ENCODE data around the gene TEX2.

The TEX2 gene

DNA sequence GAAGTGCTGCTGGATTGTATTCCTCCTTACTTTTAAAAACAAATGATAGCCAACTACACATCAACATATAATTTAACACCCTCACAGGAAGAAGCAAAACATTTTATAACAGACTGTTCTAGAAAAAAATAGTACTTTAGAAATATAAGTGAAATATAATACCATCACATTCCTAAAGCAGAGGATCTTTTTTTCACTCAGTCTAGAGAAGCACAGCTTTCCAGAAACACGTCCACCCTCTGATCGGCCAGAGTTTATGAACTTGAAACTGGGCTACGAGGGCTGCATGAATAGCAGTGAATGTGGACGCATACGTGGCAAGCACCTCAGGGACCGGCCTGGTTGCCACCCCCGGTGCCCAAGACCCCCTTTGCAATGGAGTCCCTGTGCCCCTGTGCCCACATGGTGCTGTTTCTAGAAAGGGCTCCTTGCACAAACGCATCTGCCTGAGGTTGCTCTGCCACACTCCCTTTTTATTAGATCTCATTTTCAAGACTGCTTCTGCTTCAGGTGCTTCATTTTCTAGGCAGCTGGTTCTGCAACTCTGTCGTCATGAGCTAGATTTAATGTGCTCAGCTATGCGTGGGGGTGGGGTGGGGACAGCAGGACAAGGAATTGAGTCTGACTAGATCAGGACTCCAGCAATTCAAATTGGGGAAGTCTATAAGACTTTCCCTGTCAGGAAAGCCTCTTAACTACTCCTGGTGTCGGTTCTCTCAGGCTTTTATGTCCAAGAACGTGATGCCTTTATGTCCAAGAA is 104.0 kb downstream of the TEX2 start:
- no peak for DNase-seq (ENCODE audit: low read depth)

DNA sequence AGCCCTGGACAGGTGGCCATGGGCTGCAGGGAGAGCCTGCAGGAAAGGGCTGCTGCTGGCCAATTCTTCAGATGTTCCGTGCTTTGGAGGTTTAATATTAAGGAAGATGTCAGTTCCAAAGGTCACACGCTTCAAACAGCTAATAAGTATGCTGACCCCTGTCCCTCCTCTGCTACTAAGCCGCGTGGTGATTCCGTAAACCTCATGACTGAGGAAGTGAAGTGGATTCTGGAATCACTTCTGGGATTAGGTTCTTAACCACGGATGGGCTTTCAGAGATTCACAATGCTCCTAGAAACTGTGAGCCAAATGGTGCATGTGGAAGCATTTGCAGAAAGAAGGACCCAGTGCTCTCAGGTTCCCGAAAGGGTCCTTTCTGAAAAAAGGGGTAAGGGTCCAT is 104.7 kb downstream of the TEX2 start:
- DNase-seq (ENCODE audit: low read depth) = no peak

DNA sequence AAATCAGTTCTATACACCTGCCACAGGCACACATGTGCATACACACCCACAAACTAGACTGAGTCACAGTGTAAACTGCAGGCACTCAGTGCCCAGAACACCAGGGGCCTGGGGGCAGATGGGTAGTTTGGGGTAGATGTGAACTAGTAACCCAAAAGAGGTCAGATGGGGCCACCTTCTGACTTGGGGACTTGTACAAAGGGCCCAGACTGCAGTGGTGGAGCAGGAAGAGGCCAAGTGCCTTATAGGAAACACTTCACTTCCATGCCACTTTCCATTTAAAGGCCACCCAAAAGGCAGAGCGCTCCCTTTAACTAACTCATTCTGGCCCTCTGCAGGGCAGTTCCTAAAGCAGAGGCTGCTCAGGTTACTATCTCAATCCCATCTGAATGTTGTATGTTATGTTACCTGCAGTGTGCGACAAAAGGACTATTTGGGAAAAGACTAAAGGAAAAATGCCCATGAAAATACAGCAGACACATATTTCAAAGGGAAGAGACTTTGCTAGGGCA is 105.3 kb downstream of the TEX2 start:
- DNase-seq (ENCODE audit: low read depth) = no peak

DNA sequence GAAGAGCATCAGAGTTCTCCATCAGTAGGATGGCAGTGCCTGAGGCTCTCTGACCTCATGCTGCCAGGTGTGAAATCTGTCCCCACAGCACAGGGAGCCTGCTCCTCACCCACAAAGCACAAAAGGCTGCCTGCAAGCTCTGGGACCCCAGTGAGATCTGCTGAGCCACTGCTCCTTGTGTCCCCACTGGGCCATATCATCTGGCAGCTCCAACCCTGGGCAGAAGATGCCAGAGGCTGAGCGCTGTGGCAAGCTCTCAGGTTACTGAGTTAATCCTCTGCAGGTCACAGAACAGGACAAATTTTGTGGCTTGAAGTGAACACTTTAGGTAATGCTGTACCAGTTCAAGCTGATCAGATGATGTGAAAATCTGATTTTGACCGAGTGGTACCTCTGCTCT is 106.4 kb downstream of the TEX2 start:
- DNase-seq (ENCODE audit: low read depth) = no peak

DNA sequence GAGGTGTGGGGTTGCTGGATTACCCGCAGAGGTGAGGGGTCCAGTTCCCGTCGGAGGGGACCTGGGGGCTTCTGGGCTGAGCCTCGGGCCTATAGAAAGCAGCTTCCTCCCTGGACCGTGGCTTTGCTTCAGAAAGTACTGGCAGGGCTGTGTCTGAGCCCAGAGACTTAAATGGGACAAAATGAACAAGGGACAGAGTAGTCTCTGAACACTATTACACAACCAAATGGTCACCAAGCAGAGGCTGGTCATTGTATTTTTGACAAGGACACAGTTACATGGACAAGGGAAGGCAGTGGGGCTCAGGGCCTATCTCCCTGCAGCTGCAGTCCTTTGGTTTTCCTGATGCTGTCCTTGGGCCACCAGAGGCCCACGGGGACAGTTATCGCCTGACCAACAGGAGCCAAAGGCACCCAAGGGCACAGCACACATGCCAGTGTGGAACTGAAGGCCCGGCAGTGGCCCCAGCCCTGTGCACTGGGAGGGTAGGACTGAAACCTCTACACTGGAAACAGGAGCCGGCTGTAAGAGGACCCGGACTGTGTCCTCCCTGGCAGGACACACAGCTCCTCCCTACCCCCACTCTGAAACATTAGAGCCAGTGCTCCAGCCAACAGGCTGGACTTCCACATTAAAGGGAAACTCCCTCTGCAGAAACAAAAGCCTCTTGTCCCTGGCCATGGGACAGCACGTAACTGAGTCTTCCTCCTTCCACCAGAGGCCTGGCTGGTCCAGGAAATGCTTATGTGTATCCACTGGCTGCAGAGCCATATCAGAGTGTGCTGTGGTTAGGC is 107.1 kb downstream of the TEX2 start:
- no peak for DNase-seq (ENCODE audit: low read depth)

DNA sequence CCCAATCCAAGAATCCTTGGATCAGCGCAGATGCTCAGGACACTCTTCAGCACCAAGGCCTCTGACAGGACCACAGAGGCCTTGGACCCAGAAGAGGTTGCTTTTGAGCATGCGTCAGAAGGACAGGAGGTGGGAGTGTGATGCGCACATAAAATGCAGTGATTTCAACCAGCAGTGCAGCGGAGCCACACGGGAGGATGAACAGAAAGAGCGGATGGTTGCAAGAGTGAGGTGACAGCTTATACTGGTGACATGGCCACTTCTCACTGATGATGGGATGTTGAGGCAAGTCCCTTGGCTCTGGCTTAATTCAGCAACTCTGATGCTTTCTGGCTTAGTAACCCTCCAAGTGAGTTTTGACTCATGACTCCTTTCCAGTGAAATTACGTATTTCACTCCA is 107.9 kb downstream of the TEX2 start:
- no peak for DNase-seq (ENCODE audit: low read depth)

DNA sequence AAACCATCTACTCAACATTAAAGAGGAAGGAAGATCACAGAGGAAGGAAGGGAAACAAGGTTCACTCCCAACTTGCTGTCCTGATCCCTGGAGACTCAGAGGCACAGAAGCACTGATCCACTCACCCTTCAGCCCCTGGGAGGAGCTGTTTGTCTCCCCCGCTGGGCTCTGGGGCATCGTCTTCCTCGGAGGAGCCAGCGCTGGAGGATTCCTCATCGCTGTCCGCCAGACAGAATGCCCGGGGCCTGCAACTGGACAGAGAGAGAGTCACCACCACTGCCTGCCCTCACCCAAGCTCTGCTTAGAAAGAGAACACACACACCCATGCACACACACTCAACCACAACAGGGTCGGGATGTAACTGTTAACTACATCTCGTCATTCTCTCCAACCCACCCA is 108.3 kb downstream of the TEX2 start:
- no peak for DNase-seq (ENCODE audit: low read depth)

DNA sequence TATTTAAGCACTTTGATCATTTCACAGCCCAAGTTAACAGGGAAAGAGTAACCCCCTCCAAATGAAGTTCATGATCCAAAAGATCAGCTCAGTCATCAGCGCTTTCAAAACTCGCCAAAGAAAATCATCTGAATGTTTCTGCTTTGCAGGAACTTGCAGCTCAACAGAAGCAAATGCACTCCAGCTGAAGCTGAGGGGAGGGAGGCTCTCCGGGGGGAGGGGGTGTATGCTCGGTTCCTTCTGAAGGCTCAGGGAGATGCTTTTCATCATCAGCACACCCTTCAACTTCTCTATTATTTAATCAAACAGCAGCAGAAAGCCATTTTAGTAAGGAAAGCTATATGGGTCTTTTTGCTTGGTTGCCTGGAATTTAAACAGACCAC is 108.8 kb downstream of the TEX2 start:
- DNase-seq (ENCODE audit: low read depth) = no peak

DNA sequence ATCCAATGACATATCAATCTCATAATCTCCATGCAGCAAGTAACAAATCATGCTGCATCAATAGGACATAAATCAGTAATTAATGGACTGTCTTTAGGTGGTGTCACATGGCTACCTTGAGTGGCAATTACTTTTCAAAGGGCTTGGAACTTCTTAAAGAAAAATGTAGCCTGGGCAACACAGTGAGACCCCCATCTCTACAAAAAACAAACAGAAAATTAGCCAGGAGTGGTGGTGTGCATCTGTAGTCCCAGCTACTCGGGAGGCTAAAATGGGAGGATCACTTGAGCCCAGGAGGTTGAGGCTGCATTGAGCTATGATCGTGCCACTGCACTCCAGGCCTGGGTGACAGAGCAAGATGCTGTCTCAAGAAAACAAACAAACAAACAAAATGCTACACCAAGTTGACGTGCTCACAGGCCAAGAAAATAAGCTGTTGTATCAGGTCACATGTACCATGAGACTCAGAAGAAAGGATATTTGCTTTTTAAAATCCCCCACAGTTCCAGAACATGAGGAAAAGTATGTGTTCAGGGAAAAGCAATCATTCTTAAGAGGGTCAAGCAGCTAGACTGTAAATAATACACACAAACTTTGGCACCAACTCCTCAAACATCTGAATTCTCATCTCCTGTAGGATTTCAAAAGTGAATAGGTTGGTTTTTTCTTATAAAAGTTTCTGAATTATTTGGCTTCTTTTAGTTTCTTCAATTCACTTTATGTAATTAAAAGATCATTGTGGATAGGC is 109.3 kb downstream of the TEX2 start:
- DNase-seq (ENCODE audit: low read depth) = no peak

DNA sequence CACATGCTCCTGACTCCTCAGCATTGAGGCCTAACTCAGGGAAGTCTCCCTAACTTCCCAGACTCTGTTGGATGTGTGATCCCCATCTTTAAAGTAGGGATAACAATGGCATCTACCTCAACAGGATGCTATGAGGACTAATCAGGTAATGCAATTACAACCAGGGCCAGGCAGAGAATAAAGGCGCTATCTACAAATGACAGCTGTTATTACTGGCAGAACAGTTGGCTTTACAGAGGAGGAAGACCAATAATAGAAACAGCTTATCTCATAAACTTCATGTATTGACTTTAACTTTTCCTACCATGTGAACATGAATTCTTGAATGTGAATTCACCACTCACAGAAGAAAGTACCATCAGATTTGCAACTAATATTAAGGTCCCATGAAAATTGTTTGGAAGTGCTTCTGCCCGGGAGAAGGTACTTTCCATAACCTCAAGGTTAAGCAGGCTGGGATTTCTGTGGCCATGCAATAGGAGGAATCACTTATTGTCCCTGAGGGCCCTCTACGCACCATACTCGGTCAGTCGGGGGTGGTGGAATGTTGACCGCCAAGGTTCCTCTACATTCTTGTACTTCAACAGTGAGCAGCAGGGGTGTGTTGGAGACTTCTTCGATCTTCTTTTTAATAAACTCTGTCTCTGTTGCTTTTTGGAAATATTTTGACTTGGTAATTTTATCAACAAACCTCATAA is 110.5 kb downstream of the TEX2 start:
- DNase-seq (ENCODE audit: low read depth) = no peak

DNA sequence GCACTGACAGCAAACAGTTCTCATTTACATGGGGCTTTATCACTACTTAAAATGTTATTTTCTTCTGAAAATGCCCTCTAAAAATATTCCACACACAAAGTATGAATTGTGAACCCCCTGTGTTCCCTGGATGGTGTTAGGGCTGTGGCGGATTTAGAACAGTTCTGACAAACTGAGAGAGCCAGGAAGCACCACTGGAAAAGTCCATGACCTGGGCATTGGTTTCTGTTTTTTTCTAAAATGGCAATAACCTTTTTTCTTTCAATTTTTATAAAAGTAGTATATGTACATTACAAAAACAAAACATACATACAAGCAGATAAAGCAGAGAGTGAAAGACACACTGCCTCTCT is 112.1 kb downstream of the TEX2 start:
- no peak for DNase-seq (ENCODE audit: low read depth)

DNA sequence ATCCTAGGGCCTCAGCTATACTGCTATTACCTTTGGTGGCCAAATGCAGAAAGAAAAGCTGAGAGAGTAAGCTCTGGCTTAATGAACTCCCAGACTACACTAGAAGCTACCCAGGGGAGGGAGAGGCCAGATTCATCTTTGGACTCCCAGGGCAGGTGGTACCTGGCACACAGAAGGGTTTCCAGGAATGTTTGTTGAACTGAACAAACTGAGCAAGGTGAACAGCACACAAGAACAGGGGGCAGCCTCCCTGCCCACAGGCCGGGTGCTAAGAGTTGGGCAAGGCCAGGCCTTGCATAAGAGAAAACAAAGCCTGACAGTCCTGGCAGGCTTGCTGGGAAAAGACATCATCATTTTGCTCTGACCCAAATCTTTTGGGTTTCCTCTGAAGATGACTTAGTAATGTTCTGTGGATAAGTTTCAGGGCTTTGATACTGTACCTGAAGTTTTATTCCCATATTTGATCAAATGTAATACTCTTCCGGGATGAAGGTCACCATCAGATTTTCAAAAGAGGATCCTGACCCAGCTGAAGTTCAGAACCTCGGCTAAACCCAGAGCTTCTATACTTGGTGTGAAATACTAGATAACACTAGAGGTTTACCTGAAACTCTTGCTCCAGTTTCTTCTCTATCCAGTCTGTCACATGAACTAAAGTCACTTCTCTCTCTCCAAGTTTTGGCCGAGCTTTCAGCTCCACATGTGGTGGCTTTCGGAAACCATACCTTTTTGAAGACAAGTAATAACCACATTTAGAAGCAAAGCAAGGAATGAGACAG is 112.6 kb downstream of the TEX2 start:
- no peak for DNase-seq (ENCODE audit: low read depth)

DNA sequence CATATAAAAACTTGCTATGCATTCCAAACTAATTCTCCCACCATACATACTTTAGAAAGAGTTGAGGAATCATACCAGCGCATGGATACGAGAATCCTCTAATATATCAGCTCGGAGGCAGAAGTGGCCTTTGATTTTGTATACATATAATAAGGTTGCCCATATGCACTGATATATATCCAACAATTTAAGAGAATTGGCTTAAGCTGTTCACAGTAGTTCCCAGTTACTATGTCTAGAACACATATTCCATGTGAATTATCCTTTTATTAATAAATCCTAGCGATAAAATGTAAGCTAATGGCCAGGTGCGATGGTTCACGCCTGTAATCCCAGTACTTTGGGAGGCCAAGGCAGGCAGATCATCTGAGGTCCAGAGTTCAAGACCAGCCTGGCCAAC is 113.9 kb downstream of the TEX2 start:
- no peak for DNase-seq (ENCODE audit: low read depth)

DNA sequence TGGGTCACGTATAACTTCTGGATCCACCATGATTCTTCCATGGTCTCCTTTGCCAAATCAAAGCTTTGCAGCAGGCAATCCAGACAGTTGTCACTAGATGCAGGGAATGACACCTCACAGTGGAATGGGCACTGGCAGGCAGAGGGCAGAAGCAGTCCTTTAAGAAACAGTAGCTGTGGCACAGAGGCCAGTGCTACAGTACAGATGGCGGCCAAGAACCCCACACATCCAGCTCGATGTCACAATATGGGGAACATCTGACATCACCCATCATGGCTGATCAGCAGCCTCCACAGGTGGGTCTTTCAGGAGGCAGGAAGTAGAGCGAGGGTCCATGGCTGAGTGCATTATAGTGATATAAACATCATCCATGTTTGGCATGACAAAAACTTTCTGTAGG is 114.4 kb downstream of the TEX2 start:
- no peak for DNase-seq (ENCODE audit: low read depth)

DNA sequence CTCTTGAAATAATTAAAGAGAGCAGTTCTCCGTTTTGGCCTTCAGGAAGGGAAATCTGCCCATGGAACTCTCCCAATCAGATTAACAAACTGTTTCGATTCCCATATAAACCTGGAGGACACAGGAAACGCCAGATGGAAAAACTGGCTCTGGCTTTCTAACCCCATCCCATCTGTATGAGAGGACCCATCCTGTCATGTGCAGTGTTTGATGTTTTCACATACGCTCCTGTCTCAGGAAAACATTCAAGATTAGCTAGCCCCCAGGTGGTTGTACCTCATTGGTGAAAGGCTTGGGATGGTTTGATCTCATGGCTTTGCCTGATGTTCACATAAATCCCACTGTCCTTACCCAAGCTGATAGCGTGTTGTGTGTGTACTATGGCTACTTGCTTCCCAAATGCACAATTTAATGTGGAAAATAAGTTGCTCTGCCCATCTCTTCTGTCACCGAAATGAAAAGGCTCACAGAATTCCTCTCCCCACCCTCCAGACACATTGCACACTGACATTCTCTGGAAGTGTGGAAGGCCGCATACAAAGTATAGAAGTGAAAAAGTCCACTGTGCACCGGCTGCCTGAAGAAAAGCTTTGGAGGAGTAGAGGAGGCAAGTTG is 114.9 kb downstream of the TEX2 start:
- DNase-seq (ENCODE audit: low read depth) = no peak

DNA sequence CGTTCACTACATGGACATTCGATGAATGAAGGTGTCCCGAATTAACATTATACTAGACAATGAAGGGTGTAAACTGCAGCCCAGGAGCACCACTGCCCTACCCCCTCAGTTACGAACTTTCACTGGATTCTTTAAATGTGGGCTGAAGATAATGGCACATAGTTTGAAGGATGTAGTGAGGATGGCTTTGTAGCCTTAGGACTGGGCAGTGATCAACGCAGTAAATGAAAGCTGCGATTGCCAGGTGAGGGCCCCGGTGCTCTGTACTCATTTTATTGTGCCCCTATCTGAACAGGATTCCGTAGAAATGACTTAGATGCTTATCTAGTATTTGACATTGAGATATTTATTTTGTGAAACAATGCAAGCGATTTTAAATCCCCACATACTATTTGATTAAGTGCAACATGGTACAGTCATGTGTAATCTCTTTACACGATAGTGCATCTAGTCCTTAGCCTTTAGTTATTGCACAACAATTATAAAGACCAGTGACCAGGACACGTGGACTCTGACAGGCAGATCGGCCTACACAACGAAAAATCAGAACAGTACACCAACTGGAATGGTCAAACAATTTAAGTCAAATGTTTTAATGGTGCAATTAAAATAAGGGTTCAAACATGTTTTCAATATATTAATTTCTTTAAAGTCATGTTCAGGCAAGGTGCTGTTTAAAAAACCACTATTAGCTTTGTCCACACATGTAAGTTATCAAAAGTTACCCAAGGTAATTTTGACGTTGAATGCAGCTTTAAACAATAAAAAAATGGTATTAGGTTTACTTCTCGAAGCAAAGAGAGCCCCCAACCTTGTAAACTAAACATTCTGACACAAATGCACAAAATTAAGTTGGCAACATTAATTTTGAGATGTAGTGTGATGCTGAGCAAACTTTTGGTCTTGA is 115.7 kb downstream of the TEX2 start:
- no peak for DNase-seq (ENCODE audit: low read depth)

DNA sequence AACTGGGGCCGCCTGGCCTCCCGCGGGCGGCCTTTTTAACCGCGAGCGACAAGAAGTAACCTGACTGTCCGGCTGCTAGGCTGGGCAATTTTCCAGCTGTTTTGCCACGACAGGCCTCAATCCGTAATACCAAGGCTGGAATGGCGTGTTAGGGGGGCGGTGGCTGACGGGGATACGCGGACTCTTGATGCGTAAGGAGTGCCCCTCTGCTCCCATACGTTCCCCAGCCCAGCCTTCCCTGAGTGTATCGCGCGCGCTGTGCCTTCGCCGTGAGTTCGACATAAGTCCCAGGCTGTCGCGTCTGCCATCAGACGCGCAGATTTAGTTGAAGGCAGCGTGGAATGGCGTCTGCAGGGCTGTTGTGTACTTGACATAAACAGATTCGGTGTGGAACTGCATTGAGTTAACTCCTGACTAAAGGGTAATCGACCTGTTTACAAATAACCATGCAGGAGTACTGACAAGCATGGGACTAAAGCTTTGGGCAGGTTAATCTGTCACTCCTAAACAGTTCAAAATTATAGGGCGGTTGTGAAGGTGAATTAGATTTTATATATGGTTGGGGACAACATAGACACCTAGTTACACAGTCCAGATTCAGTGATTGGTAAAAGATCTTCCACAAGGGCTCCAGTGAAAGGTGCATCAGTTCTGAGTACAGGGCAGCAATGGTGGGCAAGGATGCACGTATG is 116.5 kb downstream of the TEX2 start:
- peak; percentile 61 for DNase-seq (ENCODE audit: low read depth)

DNA sequence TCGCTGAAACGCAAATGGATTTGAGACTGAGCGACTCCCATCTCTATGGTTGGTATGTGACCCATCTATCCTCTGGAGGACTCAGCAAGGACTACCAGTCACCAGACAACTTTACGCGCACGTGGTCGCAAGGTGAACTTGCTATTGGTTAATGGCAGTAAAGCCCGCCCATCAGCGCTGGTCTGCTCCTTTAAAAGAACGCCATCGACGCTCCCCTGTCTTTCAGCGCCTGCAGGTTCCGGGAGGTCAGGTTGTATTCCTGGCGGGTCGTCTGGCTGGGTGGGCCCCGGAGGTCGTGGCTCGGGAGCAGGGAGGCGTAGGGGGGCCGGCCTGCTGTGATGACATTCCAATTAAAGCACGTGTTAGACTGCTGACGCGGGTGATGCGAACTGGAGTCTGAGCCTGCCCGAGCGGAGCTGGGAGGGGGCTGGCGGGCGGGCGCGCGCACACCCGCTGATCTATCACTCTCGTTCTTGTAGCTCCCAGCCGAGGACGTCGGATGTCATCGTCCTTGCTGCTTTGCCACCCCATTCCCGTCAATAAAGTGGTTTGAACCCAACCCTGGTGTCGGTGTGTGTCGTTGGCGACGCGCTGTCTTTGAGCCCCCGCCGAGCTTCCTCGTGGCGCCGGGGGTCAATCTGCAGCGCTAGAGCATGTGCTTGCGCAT is 117.2 kb downstream of the TEX2 start:
- DNase-seq (ENCODE audit: low read depth) = peak; percentile 100

DNA sequence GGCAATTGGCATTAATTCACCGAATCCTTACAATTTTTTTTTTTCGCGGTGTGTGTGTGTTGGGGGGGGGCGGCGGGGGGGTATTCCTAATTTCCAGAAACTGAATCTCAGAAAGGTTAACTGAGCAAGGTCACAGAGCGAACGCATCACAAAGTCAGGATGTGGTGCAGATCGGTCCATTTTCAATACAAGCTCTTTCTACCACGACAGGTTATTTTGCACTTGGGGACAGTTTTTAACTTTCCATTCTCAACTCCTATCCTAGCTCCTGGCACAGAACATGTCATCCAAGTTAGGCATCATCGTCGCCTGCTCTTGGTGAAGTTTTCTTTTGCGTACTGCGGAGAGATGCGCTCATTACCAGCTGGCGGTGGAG is 117.7 kb downstream of the TEX2 start:
- no peak for DNase-seq (ENCODE audit: low read depth)
